GM18907 (cell line): ENCODE measurements around the gene ZNF235.
"Not testable (repeated sequence)": the region's sequence is repeated elsewhere in the genome, so short reads cannot be mapped to it uniquely, and the experiment has no call there.

Experiments
- ATAC-seq: cut with Tn5 transposase; IDR thresholded peaks from one replicate; pipeline ENCODE4 v1.9.1; 2021; ENCODE audit warnings: mild to moderate bottlenecking, moderate library complexity; ENCODE audit not compliant: unreplicated experiment

ZNF235 gene

DNA sequence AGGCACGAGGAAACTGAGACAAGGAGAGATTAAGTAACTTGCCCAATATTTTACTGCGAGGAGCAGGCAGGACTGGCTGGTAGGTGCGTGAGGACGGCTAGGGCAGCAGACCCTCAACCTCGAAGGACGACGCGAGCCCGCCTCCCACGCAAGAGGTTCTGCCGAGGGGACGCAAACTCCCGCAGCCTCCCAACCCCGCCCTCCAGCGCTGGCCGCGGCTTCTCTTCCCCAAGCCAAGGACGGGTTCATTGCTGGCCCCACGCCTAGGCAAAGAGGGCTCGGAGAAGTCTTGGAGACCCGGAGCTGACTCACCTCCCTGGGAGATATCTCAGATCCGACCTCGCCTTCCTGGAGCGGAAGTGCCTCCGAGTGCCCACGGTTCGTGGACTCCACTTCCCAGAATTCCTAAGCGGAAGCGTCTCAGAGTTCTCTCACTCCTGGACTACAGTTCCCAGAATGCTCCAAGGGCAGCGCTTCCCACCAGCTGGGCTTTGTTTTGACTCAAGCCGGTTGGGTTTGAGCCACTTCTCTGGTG is at the start of gene ZNF235:
ZNF235 (minus strand) TSS at position 367 of the 535 bp plus-strand sequence. CDS start 1,621 bp downstream, outside the sequence.
- ATAC-seq, result peak; percentile 89

DNA sequence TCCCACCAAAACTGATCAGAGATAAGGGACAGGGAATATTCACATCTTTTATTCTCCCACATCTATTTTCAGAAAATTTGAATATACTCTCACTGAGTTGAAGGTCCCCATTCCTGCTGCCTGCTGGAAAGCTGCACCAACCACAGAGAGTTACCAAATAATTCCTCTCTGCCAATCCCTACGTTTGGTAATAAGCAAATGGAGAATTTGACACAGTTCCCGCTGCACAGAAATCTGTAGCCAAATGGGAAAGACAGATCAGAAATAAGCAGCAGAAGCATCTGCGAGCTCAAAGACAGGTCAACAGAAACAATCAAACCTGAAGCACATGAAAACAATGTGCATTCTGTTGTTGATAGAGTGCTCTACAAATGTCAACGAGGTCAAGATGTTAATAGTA is 41.7 kb upstream of the ZNF235 start:
- ATAC-seq, result no peak

DNA sequence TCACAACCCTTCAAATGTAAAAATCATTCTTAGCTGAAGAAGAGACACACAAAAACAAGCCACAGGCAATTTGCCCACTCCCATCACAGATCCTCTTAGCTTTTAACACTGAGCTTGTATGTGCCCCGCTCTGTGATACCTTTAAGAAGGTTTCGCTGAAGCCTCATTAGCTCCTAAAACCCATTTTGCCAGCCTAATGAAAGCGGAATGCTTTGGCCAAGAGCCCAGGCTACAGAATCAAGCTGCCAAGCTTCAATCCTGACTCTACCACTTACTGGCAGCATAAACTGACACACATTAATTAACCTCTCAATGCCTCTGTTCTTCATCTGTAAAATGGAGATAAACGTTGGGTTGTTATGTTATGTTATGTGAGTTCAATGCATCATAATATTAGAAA is 41.1 kb upstream of the ZNF235 start:
- no peak for ATAC-seq

GRCh38 chr19:44344255-44344654 is 39.4 kb upstream of the ZNF235 start:
- ATAC-seq, result no peak

GRCh38 chr19:44341794-44342193 is 37.0 kb upstream of the ZNF235 start:
- ATAC-seq, result no peak

DNA sequence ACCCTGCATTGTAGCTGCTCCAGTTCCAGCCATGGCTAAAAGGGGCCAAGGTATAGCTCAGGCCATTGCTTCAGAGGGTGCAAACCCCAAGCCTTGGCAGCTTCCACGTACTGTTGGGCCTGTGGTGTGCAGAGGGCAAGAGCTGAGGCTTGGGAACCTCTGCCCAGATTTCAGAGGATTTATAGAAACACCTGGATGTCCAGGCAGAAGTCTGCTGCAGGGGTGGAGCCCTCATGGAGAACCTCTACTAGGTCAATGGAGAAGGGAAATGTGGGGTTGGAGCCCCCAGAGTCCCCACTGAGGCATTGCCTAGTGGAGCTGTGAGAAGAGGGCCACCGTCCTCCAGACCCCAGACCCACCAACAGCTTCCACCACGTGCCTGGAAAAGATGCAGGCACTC is 29.8 kb upstream of the ZNF235 start:
- ATAC-seq, result not testable (repeated sequence)

- ATAC-seq, result no peak
These were observed 27.3 kb upstream of the ZNF235 start for GRCh38 chr19:44332145-44332544.

GRCh38 chr19:44315883-44316282 is 11.1 kb upstream of the ZNF235 start:
- ATAC-seq, result no peak

GRCh38 chr19:44313231-44313630 is 8.4 kb upstream of the ZNF235 start:
- ATAC-seq, result no peak

- no peak for ATAC-seq
These were observed 3.2 kb upstream of the ZNF235 start for GRCh38 chr19:44308011-44308410.

DNA sequence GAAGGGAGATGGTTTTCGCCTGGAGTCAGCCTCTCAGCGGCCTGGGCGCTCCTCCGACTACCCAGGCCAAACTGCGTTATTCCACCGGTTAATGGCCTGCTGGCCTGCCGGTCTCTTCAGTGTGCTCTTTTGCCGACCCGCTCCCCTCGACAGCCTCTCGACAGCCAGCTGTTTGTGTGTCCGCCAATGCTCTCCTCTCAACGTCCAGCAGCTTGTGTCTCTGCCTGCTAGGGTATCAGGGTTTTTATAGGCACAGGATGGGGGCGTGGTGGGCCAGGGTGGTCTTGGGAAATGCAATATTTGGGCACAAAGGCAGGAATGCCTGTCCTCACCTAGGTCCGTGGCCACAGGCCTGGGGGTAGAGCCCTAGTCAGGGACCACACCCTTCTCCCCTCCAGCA is 1.5 kb upstream of the ZNF235 start:
- no peak for ATAC-seq

- no peak for ATAC-seq
These were observed 632 bp upstream of the ZNF235 start for GRCh38 chr19:44305457-44305856.

GRCh38 chr19:44303976-44304568 is 753 bp downstream of the ZNF235 start:
- ATAC-seq, result no peak

DNA sequence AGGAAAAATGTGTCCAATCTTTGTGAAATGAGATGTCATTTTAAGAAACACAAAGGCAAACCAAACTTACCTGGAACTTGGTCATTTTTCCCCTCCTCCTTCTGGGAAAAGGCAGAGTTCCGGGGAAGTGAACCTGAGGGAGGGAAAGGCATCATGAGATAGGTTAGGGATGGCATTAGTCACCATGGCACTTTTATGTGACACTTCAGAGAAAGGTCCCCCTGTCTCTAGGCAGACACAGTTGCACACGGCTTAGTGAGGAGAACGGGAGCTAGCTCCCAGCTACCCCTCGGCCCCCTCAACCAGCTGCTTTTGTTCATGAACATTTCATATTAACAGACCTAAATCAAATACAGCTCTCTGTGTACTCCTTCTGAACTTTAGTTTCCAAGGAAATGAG is 1.5 kb downstream of the ZNF235 start:
- no peak for ATAC-seq

DNA sequence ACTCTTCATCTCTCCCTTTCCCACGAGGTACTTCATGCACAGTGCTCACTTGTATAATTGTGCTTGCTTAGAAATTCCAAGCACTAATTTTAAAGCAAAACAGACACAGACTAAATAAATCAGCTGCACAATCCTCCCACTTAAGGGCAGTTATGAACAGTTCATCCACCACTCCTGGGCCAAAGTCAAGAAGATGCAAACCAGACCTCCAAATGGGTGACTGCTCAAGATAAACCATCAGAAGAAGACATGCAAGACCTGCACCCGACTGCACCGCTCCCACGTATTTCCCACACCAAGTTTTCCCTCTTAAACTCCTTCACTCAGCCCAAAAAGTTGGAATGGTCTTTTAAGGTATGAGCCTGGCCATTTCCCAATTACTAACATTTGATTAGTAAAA is 19.9 kb downstream of the ZNF235 start:
- no peak for ATAC-seq

- no peak for ATAC-seq
These were observed 22.0 kb downstream of the ZNF235 start for GRCh38 chr19:44282846-44283245.

DNA sequence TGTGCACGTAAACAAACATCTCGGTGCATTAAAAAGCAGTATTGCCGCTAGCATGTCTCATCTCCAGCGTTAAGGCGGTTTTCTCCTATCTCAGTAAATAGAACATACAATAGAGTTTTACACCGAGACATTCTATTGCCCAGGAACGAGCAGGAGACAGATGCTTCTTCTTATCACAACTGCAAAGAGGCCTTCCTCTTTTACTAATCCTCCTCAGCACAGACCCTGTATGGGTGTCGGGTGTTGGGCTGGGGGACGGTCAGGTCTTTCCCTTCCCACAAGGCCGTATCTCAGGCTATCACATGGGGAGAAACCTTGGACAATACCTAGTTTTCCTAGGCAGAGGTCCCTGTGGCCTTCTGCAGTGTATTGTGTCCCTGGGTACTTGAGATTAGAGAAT is 23.9 kb downstream of the ZNF235 start:
- no peak for ATAC-seq

GRCh38 chr19:44278181-44278690 is 26.6 kb downstream of the ZNF235 start:
- no peak for ATAC-seq

DNA sequence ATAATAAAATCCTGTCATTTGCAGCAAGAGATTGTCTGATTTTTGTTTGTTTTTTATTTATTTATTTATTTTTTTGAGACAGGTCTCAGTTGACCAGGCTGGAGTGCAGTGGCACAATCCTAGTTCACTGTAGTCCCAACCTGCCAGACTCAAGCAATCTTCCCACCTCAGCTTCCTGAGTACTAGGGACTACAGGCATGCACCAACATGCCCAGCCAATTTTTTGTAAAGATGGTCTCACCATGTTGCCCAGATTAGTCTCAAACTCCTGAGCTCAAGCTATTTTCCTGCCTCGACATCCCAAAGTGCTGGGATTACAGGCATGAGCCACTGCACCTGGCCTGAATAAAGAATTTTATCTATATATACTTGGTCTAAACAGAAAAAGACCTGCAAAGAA is 27.5 kb downstream of the ZNF235 start:
- no peak for ATAC-seq

- ATAC-seq, result no peak
These were observed 44.0 kb downstream of the ZNF235 start for GRCh38 chr19:44260695-44261446.

GRCh38 chr19:44260343-44260681 is 44.5 kb downstream of the ZNF235 start:
- no peak for ATAC-seq

GRCh38 chr19:44258835-44259413 is 45.9 kb downstream of the ZNF235 start:
- no peak for ATAC-seq
